ENCODE measurements around the gene SLC1A2.

Gene SLC1A2

GRCh38 chr11:35412285-35412684, 7.1 kb downstream of the SLC1A2 start:
- no peak overlapping the region for H3K27ac ChIP-seq (replicated peaks)
- peaks cover 28% of the 10 kb centered on the region for H3K27me3 ChIP-seq (ENCODE audit: insufficient read depth, poor library complexity, severe bottlenecking)
- no peak overlapping the region for H3K4me3 ChIP-seq (replicated peaks; ENCODE audit: insufficient read depth, low read length)
- TF ChIP-seq POLR2AphosphoS5 (IDR thresholded peaks at IDR 0.05; ENCODE audit: low read depth), result no peak
- TF ChIP-seq CTCF (IDR thresholded peaks at IDR 0.05; ENCODE audit: insufficient read depth, low read length), result peak; percentile 29
- no peak for DNase-seq (ENCODE audit: low read depth in 1 of 2, low spot score in 1 of 2)

DNA sequence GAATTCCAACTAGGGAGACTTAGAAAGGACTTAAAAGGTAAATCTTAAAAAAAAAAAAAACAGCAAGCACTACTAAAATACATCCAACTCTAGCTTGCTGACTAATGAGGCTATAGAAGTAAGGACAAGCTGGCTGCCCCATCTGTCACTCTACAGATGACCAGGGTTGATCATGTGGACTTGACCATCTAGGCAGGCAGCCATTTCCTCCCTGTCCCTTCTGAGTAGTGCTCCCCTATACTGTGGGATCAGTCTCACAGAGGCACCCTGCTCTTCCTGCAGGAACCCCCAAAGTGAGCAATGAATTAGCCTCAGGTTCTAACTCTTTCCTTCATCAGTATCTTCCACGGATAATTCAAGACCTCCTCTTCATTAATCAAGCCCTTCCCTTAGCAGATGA, 12.3 kb downstream of the SLC1A2 start:
- no peak overlapping the region for H3K27ac ChIP-seq (replicated peaks)
- no peak for DNase-seq (ENCODE audit: low read depth in 1 of 2, low spot score in 1 of 2)
- H3K4me3 ChIP-seq (replicated peaks; ENCODE audit: insufficient read depth, low read length), result no peak overlapping the region
- H3K27me3 ChIP-seq (ENCODE audit: insufficient read depth, poor library complexity, severe bottlenecking), result peaks cover 5% of the 10 kb centered on the region
- TF ChIP-seq SPI1 (IDR thresholded peaks at IDR 0.05; ENCODE audit: borderline replicate concordance, low read depth) (no peak), GABPA (IDR thresholded peaks at IDR 0.05; ENCODE audit: low read depth) (no peak), REST (IDR thresholded peaks at IDR 0.05; ENCODE audit: insufficient replicate concordance, low read depth) (no peak), POLR2AphosphoS5 (IDR thresholded peaks at IDR 0.05; ENCODE audit: low read depth) (no peak), CTCF (IDR thresholded peaks at IDR 0.05; ENCODE audit: insufficient read depth, low read length) (no peak)

- Histone ChIP-seq H3K27me3 (ENCODE audit: insufficient read depth, poor library complexity, severe bottlenecking) (peaks cover 2% of the 10 kb centered on the region), H3K4me3 (replicated peaks; ENCODE audit: insufficient read depth, low read length) (no peak overlapping the region), H3K27ac (replicated peaks) (no peak overlapping the region)
- DNase-seq (ENCODE audit: low read depth in 1 of 2, low spot score in 1 of 2), result peak in 1 of 2 experiments; percentile 21
- TF ChIP-seq GABPA (IDR thresholded peaks at IDR 0.05; ENCODE audit: low read depth) (no peak), CTCF (IDR thresholded peaks at IDR 0.05; ENCODE audit: insufficient read depth, low read length) (peak; percentile 57), REST (IDR thresholded peaks at IDR 0.05; ENCODE audit: insufficient replicate concordance, low read depth) (no peak), POLR2AphosphoS5 (IDR thresholded peaks at IDR 0.05; ENCODE audit: low read depth) (no peak), SPI1 (IDR thresholded peaks at IDR 0.05; ENCODE audit: borderline replicate concordance, low read depth) (no peak)
Measured at GRCh38 chr11:35404388-35404775, 15.0 kb downstream of the SLC1A2 start.

GRCh38 chr11:35403765-35404387, 15.5 kb downstream of the SLC1A2 start:
- Histone ChIP-seq H3K27ac (replicated peaks) (no peak overlapping the region), H3K4me3 (replicated peaks; ENCODE audit: insufficient read depth, low read length) (no peak overlapping the region), H3K27me3 (ENCODE audit: insufficient read depth, poor library complexity, severe bottlenecking) (peaks cover 6% of the 10 kb centered on the region)
- DNase-seq (ENCODE audit: low read depth in 1 of 2, low spot score in 1 of 2), result no peak
- TF ChIP-seq REST (IDR thresholded peaks at IDR 0.05; ENCODE audit: insufficient replicate concordance, low read depth), result no peak
- TF ChIP-seq CTCF (IDR thresholded peaks at IDR 0.05; ENCODE audit: insufficient read depth, low read length), result no peak
- no peak for TF ChIP-seq POLR2AphosphoS5 (IDR thresholded peaks at IDR 0.05; ENCODE audit: low read depth)
- no peak for TF ChIP-seq GABPA (IDR thresholded peaks at IDR 0.05; ENCODE audit: low read depth)
- TF ChIP-seq SPI1 (IDR thresholded peaks at IDR 0.05; ENCODE audit: borderline replicate concordance, low read depth), result no peak
